T47D (cell line): Measurements from ENCODE around the gene SLC26A11.

Experiments used
- DNase-seq, 2 experiments: peaks; one replicate each; pipeline versions ENCODE4 v3.0.0 to v3.0.0-alpha.2; 2011 to 2012; ENCODE audit warnings: low read depth in 1 of 2, low spot score in 1 of 2
- JUND ChIP-seq: IDR thresholded peaks from 2 replicates; pipeline ENCODE4 v1.6.1; 2012; ENCODE audit warnings: low read depth
- in situ Hi-C: cut with HindIII; loops from 2 replicates; pipeline ENCODE4 v1.10.0; 2016; ENCODE audit warnings: low sequenced_read_pairs, low pct_unique_long_range_greater_than_20kb

Gene SLC26A11

DNA sequence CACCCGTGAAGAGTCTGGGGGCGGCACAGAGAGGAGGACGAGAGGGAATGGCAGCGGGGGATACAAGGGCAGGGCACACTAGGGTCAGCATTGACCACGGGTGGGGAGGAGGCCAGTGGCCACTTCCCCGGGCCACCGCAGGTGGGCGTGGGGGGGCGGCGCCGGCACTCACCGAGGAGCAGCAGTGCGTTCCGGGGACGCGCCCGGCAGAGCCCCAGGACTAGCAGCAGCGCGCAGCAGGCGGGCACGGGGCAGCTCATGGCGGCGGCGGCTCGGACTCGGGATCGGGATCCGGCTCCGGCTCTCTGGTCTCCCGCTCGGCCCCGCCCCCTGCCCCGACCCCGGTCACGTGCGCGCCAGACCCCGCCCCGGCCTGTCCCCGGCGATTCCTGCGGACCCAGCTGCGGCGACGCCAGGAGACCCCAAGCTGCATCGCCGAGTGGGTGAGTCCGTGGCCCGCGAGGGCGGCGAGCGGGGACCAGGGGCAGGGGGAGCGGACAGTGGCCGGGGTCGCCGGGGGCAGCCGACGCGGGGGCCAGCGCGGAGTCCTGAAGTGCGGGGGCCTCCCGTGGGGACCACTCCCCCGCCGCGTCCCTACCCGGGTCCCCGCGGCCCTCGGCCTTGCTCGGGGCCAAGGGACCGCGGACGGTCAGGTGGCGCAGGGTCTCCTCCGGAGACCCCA is at the start of gene SLC26A11, which contains the start of gene SGSH:
TSS of gene SLC26A11 (plus strand) at position 374 of the 682 bp plus-strand sequence. CDS start 1,134 bp downstream, outside the sequence.
TSS of gene SGSH (minus strand) at position 280 of the 682 bp plus-strand sequence. CDS start at position 260, 20 bp downstream.
- no peak for TF ChIP-seq JUND

DNA sequence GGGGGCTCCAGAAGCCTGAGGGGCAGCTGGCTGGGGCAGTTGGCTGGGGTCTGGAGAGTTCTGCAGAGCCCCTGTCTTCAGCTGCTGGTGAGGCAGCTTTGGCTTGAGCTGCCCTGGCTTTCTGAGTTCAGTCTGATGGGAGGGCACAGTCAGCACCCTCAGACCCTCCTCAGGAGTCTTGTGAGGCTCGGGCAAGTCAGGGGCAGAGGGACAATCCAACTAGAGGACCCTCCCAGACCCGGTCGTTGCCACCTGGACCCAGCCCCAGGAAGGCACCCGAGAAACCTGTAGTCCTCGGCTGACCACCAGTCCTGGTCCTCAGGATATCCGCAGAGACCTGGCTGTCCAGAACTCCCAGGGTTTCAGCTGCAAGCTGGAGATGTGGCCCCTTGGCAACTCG is 48.5 kb upstream of the SLC26A11 start:
- in situ Hi-C loops: no loop called here
- no peak for TF ChIP-seq JUND
- no peak for DNase-seq

More for the DNA sequence above, at the start of gene SLC26A11, which contains the start of gene SGSH:
- in situ Hi-C loops: no loop called here
- DNase-seq: peak; percentile 80 to 100

DNA sequence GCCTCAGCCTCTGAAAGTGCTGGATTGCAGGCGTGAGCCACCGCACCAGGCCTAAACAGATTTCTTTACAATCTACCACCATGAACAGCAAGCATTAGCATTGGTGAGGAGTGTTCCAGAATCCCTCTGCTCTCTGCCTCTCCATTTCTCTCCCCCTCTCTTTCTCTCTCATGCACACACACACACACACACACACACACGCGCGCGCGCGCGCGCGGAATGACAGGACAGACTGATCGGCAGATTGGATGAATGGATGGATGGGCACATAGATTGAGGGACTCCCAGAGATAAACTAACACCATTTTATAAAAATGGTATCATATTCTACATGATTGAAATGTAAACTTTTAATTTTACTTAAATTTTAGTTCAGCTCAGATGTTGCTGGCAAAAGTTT is 47.1 kb upstream of the SLC26A11 start:
- in situ Hi-C loops: no loop called here
- TF ChIP-seq JUND: no peak
- DNase-seq: no peak

DNA sequence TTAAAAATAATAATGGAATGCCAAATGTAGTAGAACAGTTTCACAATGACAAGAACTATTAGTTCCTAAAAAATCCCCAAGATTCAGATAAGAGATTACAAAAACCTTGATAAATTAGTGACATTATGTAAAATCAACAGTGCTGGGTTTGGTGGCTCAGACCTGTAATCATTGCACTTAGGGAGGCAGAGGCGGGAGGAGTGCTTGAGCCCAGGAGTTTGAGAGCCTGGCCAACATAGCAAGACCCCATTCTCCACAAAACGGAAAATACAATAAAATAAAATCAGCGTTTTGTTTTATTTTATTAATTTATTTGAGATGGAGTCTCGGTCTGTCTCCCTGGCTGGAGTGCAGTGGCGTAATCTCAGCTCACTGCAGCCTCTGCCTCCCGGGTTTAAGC is 46.3 kb upstream of the SLC26A11 start:
- TF ChIP-seq JUND: no peak
- in situ Hi-C loops: no loop called here
- no peak for DNase-seq

DNA sequence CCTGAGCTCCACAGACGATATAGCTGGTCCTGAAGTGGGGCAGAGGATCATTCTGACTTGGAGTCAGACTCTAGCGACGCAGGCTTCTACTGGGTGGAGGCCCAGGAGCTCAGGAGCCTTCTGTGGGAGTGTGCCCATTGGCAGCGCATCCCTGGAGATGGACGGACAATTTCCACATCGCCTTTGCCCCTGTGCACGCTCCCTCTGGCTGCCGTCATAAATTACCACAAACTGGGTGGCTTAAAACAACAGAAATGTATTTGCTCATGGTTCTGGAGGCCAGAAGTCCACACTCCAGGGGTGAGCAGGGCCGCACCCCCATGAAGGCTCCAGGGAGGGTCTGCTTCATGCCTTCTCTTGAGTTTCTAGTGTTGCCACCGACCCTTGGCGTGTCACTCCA is 43.5 kb upstream of the SLC26A11 start:
- in situ Hi-C loops: no loop called here
- TF ChIP-seq JUND: no peak
- DNase-seq: no peak

DNA sequence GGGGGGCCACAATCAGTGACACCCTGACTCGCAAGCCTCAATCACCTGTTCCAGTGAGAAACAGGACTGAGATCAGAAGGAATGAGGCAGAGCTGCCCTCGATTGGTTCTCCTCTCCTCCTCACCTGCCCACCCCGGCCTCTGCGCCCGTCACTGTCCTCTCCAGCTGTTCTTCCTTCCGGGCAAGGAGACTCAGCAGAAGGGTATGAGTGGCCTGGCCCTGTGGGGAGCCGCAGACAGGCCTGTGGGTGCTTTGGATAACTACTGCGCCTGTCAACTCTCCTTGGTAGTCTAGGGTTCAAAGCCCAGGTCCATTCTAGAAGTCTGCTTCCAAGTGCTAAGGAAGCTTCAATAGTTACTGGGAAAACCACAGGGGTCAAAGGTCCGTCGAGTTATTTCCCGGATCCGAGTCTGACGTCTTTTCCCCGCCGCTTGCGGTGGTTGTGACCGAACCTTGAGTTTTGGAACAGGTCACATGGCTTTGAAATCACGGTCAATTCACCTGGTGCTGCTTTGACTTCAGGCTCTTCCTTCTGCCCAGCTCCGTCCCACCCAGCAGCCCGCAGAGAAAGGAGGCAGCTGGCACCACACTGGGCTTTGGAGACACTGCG is 42.1 kb upstream of the SLC26A11 start:
- TF ChIP-seq JUND: no peak
- in situ Hi-C loops: no loop called here
- no peak for DNase-seq

DNA sequence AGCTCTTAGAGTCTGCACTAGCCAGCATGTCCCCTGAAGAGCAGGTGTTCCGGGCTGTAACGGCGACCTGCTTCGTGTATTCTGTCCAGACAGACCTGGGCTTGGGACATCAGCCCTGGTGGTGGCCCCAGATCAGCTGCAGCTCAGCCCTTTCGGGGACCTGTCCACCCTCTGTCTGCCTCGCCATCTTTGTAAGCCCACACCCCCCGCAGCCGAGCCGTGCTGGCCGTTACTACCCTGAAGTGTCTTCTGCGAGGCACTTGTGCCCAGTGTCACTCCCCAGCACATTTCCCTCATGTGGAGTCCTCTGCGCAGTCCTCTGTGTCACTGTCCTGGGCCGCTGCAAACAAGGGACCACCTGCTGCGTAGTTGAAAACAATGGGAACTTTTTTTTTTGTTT is 40.0 kb upstream of the SLC26A11 start:
- DNase-seq: no peak
- in situ Hi-C loops: no loop called here
- TF ChIP-seq JUND: no peak

DNA sequence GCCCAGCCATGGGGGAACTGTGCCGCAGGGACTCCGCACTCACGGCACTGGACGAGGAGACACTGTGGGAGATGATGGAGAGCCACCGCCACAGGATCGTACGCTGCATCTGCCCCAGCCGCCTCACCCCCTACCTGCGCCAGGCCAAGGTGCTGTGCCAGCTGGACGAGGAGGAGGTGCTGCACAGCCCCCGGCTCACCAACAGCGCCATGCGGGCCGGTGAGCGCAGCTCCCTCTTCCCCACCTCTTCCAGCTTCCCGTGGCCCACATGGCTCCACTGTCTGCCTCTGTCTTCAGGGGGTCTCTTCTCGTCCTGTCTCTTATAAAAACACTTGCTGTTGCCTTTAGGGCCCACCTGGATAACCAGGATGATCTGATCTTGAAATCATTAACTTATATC is 38.8 kb upstream of the SLC26A11 start:
- TF ChIP-seq JUND: no peak
- no peak for DNase-seq
- in situ Hi-C loops: no loop called here

DNA sequence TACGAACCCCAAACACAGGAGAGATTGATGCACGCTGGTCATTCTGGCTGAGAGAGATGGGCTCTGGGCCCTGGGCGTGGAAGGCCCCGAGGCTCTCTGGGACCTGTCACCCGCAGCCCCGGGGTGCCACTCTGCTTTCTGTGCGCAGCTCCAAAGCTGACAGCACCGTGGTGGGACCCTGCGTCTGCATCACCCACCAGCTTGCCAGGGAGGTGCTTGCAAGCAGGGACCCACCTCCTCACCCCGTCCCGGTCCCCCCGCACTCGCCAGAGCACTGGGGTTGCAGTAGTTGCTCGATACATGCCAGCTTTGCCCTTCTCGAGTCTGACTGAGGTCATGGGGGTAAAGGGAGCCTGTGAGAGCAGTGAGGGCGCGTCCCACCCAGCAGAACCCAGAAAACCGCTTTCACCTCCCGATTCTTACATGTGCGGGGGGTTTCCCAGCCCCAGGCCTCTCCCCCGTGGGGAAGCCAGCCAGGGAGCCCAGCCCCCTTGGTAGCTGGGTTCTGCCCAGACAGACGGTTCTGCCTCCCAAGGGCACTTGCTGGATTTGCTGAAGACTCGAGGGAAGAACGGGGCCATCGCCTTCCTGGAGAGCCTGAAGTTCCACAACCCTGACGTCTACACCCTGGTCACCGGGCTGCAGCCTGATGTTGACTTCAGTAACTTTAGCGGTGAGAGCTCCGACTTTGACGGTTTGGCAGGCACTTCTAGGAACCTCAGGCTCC is 37.9 kb upstream of the SLC26A11 start:
- TF ChIP-seq JUND: no peak
- in situ Hi-C loops: no loop called here
- no peak for DNase-seq

DNA sequence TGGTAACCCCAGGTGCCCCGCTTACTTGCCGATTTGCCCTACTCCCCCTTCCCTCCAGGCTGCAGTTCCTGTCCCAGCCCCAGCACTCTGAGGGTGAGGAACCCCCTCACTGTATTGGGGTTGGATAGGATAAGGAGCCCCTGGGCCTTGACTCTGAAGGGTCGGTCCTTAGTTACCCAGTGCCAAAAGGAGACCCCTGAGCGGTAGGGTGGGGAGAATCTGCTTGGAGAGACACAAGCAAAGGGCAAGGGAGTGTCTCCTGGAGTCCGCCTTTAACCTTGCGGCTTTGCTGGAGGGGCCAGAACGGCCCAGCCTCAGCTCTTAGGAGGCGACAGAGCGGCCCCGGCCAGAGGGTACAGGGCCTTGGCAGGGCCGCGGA is 37.4 kb upstream of the SLC26A11 start:
- TF ChIP-seq JUND: no peak
- in situ Hi-C loops: no loop called here
- DNase-seq: no peak

DNA sequence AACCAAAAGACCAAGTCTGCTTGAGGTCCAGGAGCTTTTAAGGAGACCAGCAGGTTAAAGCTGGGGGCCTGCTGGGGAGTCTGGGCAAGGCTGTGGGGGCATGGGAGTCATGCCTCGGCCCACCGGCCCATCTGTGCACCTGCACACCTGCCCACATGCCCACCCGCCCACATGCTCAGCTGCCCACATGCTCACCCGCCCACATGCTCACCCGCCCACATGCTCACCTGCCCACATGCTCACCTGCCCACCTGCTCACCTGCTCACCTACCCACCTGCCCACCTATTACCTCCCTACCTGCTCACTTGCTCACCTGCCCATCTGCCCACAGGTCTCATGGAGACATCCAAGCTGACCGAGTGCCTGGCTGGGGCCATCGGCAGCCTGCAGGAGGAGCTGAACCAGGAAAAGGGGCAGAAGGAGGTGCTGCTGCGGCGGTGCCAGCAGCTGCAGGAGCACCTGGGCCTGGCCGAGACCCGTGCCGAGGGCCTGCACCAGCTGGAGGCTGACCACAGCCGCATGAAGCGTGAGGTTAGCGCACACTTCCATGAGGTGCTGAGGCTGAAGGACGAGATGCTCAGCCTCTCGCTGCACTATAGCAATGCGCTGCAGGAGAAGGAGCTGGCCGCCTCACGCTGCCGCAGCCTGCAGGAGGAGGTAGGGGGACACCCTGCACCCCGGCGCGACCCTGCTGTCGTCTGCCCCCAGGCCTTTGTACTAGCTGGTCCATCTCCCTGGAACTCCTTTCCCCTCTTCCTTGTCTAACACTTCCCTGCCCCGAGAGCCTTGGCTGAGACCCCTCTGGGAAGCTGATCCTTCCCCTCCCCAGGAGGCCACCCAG is 36.4 kb upstream of the SLC26A11 start:
- TF ChIP-seq JUND: no peak
- in situ Hi-C loops: no loop called here
- no peak for DNase-seq

DNA sequence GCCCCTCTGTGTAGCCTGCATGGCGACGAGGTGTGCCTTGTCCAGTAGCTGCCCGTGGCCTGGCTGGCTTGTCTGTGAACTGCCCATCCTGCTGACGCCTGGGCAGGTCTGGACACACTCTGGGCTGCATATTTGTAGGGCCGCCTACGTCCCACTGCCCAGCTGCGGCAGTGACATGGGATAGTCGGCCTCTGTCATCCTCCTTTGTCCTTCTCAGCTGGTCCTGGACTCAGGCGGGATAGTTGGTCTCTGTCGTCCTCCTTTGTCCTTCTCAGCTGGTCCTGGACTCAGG is 35.9 kb upstream of the SLC26A11 start:
- no peak for DNase-seq
- TF ChIP-seq JUND: no peak
- in situ Hi-C loops: no loop called here
